NCI-H345 treated with DMSO at 0.1 percent for 48 hours (cell line): ENCODE measurements around the gene SNRNP70.
A peak's percentile ranks its signal among the peaks of the same experiment; 100 is the strongest.

Source experiments
- DNase-seq: peaks from one replicate; lab custom pipeline; 2025; ENCODE audit not compliant: unreplicated experiment; lab: John Stamatoyannopoulos, UW

Gene SNRNP70

GRCh38 chr19:49097453-49098288, 12.4 kb downstream of the SNRNP70 start:
- DNase-seq: peak; percentile 55

- DNase-seq: no peak
Observed at GRCh38 chr19:49098795-49099194, 13.5 kb downstream of the SNRNP70 start.

GRCh38 chr19:49101160-49101559, 15.9 kb downstream of the SNRNP70 start:
- no peak for DNase-seq

GRCh38 chr19:49102303-49102702, 17.1 kb downstream of the SNRNP70 start:
- DNase-seq: no peak

- DNase-seq: no peak
Observed at GRCh38 chr19:49103331-49104085, 18.3 kb downstream of the SNRNP70 start.

- DNase-seq: no peak
Observed at GRCh38 chr19:49104229-49104864, 19.1 kb downstream of the SNRNP70 start.

GRCh38 chr19:49106648-49107135, 21.4 kb downstream of the SNRNP70 start:
- no peak for DNase-seq

GRCh38 chr19:49107625-49108459, 22.6 kb downstream of the SNRNP70 start:
- no peak for DNase-seq

- no peak for DNase-seq
Observed at GRCh38 chr19:49109051-49109450, 23.8 kb downstream of the SNRNP70 start.

GRCh38 chr19:49109569-49110233, 24.4 kb downstream of the SNRNP70 start:
- no peak for DNase-seq

GRCh38 chr19:49110567-49110966, 25.3 kb downstream of the SNRNP70 start:
- DNase-seq: no peak

GRCh38 chr19:49111218-49111998, 26.2 kb downstream of the SNRNP70 start:
- no peak for DNase-seq

- peak; percentile 17 for DNase-seq
Observed at GRCh38 chr19:49113762-49114629, 28.7 kb downstream of the SNRNP70 start, which contains the start of gene LIN7B. LIN7B (plus strand) TSS chr19:49114370; CDS start chr19:49114405, 35 bp downstream.

GRCh38 chr19:49114630-49115363, 29.5 kb downstream of the SNRNP70 start:
- DNase-seq: no peak

- DNase-seq: no peak
Observed at GRCh38 chr19:49116544-49116943, 31.3 kb downstream of the SNRNP70 start.

- no peak for DNase-seq
Observed at GRCh38 chr19:49117677-49118564, 32.7 kb downstream of the SNRNP70 start.
